ENCODE data around the gene TBL3.

GRCh38 chr16:1998852-1999801, 27.3 kb downstream of the TBL3 start:
- TF ChIP-seq CTCF (IDR thresholded peaks at IDR 0.05; ENCODE audit: poor library complexity, severe bottlenecking) (no peak), MXI1 (conservative IDR thresholded peaks at IDR 0.05; ENCODE audit: poor library complexity, severe bottlenecking) (no peak), POLR2AphosphoS5 (IDR thresholded peaks at IDR 0.05) (no peak), REST (IDR thresholded peaks at IDR 0.05; ENCODE audit: borderline replicate concordance) (no peak), EP300 (conservative IDR thresholded peaks at IDR 0.05; ENCODE audit: poor library complexity, severe bottlenecking) (no peak)

All from neural cell (in vitro differentiated cells).